Smooth muscle cell (in vitro differentiated cells): ENCODE data around the gene POU2F3. TPM values are rescaled to one million over a fixed set of nuclear protein-coding genes. Genes with fewer than 3 reads are reported as not detected.

Experiments
- DNase-seq: peaks from one replicate; lab custom pipeline; 2025; ENCODE audit not compliant: unreplicated experiment; lab: John Stamatoyannopoulos, UW
- H2AFZ ChIP-seq: fragments of 200-600 bp; sonication (generic); 2 replicates; pipeline ENCODE4 v1.6.0; 2016; ENCODE audit warnings: antibody characterized with exemption, low read depth, mild to moderate bottlenecking
- H3F3A ChIP-seq: fragments of 200-600 bp; sonication (generic); 2 replicates; pipeline ENCODE4 v1.6.0; 2017; ENCODE audit warnings: antibody characterized with exemption, low read depth
- H3K27ac ChIP-seq: fragments of 200-600 bp; sonication (generic); 2 replicates; pipeline ENCODE4 v1.5.1; 2016; ENCODE audit warnings: low read depth, mild to moderate bottlenecking
- H3K27me3 ChIP-seq: fragments of 200-600 bp; sonication (generic); 2 replicates; pipeline ENCODE4 v1.6.1; 2016; ENCODE audit warnings: low read depth, mild to moderate bottlenecking
- H3K36me3 ChIP-seq: fragments of 200-600 bp; sonication (generic); 2 replicates; pipeline ENCODE4 v1.5.1; 2016; ENCODE audit warnings: low read depth
- H3K4me1 ChIP-seq: fragments of 200-600 bp; sonication (generic); 2 replicates; pipeline ENCODE4 v1.5.1; 2016; ENCODE audit warnings: low read depth
- H3K4me2 ChIP-seq: fragments of 200-600 bp; sonication (generic); 2 replicates; pipeline ENCODE4 v1.6.0; 2016; ENCODE audit warnings: mild to moderate bottlenecking
- H3K4me3 ChIP-seq: fragments of 200-600 bp; sonication (generic); 2 replicates; pipeline ENCODE4 v1.5.1; 2016; ENCODE audit warnings: mild to moderate bottlenecking
- H3K79me2 ChIP-seq: fragments of 200-600 bp; sonication (generic); 2 replicates; pipeline ENCODE4 v1.6.0; 2016; ENCODE audit warnings: low read depth, mild to moderate bottlenecking
- H3K9ac ChIP-seq: fragments of 200-600 bp; sonication (generic); 2 replicates; pipeline ENCODE4 v1.6.0; 2016; ENCODE audit warnings: low read depth
- H3K9me3 ChIP-seq: fragments of 200-600 bp; sonication (generic); replicated peaks from 2 replicates; pipeline ENCODE4 v1.5.1; 2016; ENCODE audit warnings: low read depth
- H4K20me1 ChIP-seq: fragments of 200-600 bp; sonication (generic); 2 replicates; pipeline ENCODE4 v1.6.0; 2016; ENCODE audit warnings: low read depth
- CTCF ChIP-seq: fragments of 200-600 bp; sonication (generic); IDR thresholded peaks from 2 replicates; pipeline ENCODE4 v1.5.1; 2017; ENCODE audit warnings: borderline replicate concordance, mild to moderate bottlenecking, antibody characterized with exemption; ENCODE audit not compliant: insufficient read depth, poor library complexity, severe bottlenecking
- WGBS: methylation state at CpG from one replicate; pipeline ENCODE4 v1.1.7; 2016; ENCODE audit warnings: low lambda C conversion rate; 5-methylcytosine and 5-hydroxymethylcytosine counted together
- polyA plus RNA-seq: library from polyadenylated mRNA; unstranded; fragments of >200 nt; fragmentation: Nextera tagmentation; extraction: Ambion mirVana; gene quantifications from 2 replicates; pipeline ENCODE4 v1.2.1, GENCODE V29; 2016
- total RNA-seq: library from RNA; depleted of rRNA; stranded (reverse); fragments of >200 nt; gene quantifications from 2 replicates; pipeline ENCODE4 v1.2.3, GENCODE V29; 2014

The POU2F3 gene
- total and polyA plus RNA-seq, 2 experiments from 2014 or later, result 2.8 TPM; not detected in 1

- no peak for TF ChIP-seq CTCF
- H3K27ac ChIP-seq, result no peak overlapping the region
These were observed 14.7 kb upstream of the POU2F3 start for GRCh38 chr11:120224972-120225909.

GRCh38 chr11:120226242-120226641 is 13.7 kb upstream of the POU2F3 start:
- WGBS, result 80% methylated on average over 5 of the region's 5 CpGs
- Histone ChIP-seq H3K36me3 (no peaks in the 10 kb centered on the region), H3K9me3 (no peaks in the 10 kb centered on the region), H4K20me1 (peaks cover 42% of the 10 kb centered on the region), H3K9ac (no peak overlapping the region), H3K4me1 (no peaks in the 10 kb centered on the region), H3K4me2 (no peak overlapping the region), H3K4me3 (no peak overlapping the region), H3F3A (no peaks in the 10 kb centered on the region), H3K27ac (no peak overlapping the region), H3K27me3 (no peaks in the 10 kb centered on the region), H3K79me2 (peaks cover 7% of the 10 kb centered on the region), H2AFZ (no peak overlapping the region)
- DNase-seq, result no peak
- TF ChIP-seq CTCF, result no peak

More at GRCh38 chr11:120224972-120225909, 14.7 kb upstream of the POU2F3 start:
- no peaks in the 10 kb centered on the region for H3K27me3 ChIP-seq
- no peaks in the 10 kb centered on the region for H3K36me3 ChIP-seq
- no peak overlapping the region for H2AFZ ChIP-seq
- H3K9ac ChIP-seq, result no peak overlapping the region
- WGBS, result 82% methylated on average over 21 of the region's 22 CpGs
- H3K4me3 ChIP-seq, result no peak overlapping the region
- no peak overlapping the region for H3K4me2 ChIP-seq
- DNase-seq, result no peak
- no peaks in the 10 kb centered on the region for H3K4me1 ChIP-seq
- H3K9me3 ChIP-seq, result no peaks in the 10 kb centered on the region
- peaks cover 12% of the 10 kb centered on the region for H3K79me2 ChIP-seq
- no peaks in the 10 kb centered on the region for H3F3A ChIP-seq
- peaks cover 52% of the 10 kb centered on the region for H4K20me1 ChIP-seq

- Histone ChIP-seq H4K20me1 (peaks cover 37% of the 10 kb centered on the region), H2AFZ (no peak overlapping the region), H3F3A (no peaks in the 10 kb centered on the region), H3K9me3 (no peaks in the 10 kb centered on the region), H3K9ac (no peak overlapping the region), H3K4me1 (no peaks in the 10 kb centered on the region), H3K79me2 (peaks cover 2% of the 10 kb centered on the region), H3K27ac (no peak overlapping the region), H3K4me2 (no peak overlapping the region), H3K4me3 (no peak overlapping the region), H3K36me3 (no peaks in the 10 kb centered on the region), H3K27me3 (no peaks in the 10 kb centered on the region)
- no peak for DNase-seq
- 87% methylated on average over 13 of the region's 13 CpGs for WGBS
- TF ChIP-seq CTCF, result no peak
These were observed 13.2 kb upstream of the POU2F3 start for GRCh38 chr11:120226714-120227113.
